Femur (tissue), 1 donor: ENCODE data around the gene SELENOF.
"Not testable (repeated sequence)": the region's sequence is repeated elsewhere in the genome, so short reads cannot be mapped to it uniquely, and the experiment has no call there.

ENCODE experiments used
- DNase-seq: peaks from one replicate; pipeline ENCODE4 v3.0.0-alpha.2; 2017

The SELENOF gene

GRCh38 chr1:86915737-86916235 lies 1.9 kb upstream of the SELENOF start:
- DNase-seq, result no peak

DNA sequence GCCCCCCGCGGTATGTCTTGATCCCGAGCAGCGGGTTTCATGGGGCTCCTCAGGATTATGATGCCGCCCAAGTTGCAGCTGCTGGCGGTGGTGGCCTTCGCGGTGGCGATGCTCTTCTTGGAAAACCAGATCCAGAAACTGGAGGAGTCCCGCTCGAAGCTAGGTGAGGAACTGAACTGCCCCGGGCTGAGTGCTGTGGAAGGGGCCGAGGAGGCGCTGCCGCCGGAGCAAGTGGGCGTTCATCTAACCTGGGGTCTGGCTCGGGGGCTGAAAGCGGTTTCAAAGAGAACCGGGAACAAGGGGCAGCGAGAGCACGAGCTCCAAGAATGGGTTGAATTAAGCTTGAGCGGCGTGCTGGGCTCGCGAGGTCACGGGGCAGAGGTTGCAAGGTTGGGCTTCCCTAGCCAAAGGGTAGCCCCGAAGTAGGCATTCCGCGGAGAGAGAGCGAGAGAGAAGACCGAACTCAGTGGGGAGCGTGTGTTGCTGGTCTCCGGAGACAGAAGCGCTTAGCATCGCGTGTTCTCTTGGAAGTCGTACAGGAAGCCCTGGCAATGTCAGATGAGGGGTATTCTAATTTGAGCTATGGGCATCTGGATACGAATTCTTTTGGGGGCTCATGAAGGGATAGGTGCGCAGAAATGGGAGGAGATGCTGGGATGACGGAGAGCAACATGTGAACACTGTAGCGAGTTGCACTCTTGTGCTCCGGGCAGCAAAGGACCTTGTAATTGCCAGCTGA lies 1.2 kb upstream of the SELENOF start:
- DNase-seq, result peak; percentile 74

GRCh38 chr1:86914601-86914997 lies 673 bp upstream of the SELENOF start, which contains the start of gene HS2ST1:
Gene HS2ST1 (plus strand): TSS chr1:86914635.
- no peak for DNase-seq

- DNase-seq, result peak; percentile 39
These were observed 479 bp downstream of the SELENOF start for GRCh38 chr1:86913399-86913895.

GRCh38 chr1:86912281-86912900 lies 1.5 kb downstream of the SELENOF start:
- DNase-seq, result no peak

GRCh38 chr1:86906419-86906818 lies 7.5 kb downstream of the SELENOF start:
- DNase-seq, result no peak

DNA sequence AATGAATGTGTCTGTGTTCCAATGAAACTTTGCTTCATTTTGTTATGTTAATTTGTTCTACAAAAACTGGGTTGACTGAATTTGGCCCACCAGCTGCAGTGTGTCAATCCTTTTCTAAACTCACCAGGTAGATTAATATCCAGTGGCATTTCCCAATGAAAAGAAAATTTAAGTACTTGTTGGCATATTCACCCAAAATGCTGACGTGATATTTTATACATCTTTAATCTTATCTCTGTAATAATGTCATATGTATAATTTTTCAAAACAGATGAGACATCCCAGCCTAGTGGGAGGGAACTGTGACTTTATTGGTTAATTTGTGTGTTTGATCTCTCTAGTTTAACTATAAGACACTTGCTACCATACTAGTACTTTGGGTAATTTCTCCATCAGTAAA lies 8.1 kb downstream of the SELENOF start:
- no peak for DNase-seq

- not testable (repeated sequence) for DNase-seq
These were observed 14.5 kb downstream of the SELENOF start for GRCh38 chr1:86899401-86899800.

- no peak for DNase-seq
These were observed 25.6 kb downstream of the SELENOF start for GRCh38 chr1:86888327-86888726.

DNA sequence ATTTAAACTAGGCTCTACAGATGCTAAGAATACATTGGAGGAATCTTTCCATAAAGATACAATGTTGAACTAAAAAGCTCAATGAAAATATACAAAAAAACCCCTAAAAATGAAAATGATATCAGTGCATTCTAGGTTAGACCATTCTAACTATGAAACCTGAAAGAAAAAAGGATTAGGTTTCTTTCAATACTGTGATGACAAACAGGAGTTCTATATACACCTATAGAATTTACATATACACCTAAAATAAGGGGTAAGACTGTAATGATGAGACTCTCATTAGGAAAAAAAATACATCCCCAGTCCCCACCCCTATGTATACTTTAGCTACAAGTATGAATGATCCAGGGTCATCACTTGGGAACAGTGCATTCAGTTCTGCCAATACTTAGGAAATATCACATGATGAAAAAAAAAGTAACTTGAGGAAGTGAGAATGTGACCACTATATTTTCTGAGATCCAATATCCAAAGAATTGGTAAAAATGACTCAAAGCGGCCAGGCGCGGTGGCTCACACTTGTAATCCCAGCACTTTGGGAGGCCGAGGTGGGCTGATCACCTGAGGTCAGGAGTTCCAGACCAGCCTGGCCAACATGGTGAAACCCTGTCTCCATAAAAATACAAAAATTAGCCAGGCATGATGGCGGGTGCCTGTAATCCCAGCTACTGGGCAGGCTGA lies 26.3 kb downstream of the SELENOF start:
- DNase-seq, result no peak

- no peak for DNase-seq
These were observed 38.2 kb downstream of the SELENOF start for GRCh38 chr1:86875722-86876121.

GRCh38 chr1:86872086-86872485 lies 41.8 kb downstream of the SELENOF start:
- no peak for DNase-seq

- DNase-seq, result no peak
These were observed 42.9 kb downstream of the SELENOF start for GRCh38 chr1:86871001-86871400.

DNA sequence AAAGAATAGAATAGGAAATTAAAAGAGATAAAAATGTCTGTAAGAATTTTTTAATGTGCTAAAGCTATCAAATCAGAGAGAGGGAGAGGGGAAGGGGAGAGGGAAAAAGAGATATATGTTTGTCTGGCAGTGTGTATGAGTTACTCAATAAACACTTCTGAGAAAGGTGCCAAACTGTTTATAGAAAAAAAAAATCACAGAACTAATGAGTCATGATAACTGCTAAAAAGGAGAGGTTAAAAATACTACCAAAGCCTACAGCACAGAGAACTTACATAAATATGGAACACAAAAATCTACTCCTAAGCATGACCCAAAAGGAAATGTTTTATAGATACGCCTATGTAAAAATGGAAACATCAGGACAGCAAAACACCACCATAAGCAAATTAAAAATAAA lies 45.4 kb downstream of the SELENOF start:
- no peak for DNase-seq

DNA sequence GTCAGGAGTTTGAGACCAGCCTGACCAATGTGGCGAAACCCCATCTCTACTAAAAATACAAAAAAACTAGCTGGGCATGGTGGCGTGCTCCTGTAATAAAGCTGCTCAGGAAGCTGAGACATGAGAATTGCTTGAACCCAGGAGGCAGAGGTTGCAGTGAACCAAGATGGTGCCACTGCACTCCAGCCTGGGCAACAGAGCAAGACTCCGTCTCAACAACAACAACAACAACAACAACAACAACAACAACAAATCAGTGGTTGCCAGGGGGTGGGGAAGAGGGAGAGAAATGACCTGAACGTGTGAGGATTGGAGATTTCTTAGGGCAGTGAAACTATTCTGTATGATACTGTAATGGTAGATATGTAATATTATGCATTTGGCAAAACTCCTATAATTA lies 46.6 kb downstream of the SELENOF start:
- DNase-seq, result not testable (repeated sequence)

GRCh38 chr1:86866665-86867064 lies 47.3 kb downstream of the SELENOF start:
- DNase-seq, result no peak

DNA sequence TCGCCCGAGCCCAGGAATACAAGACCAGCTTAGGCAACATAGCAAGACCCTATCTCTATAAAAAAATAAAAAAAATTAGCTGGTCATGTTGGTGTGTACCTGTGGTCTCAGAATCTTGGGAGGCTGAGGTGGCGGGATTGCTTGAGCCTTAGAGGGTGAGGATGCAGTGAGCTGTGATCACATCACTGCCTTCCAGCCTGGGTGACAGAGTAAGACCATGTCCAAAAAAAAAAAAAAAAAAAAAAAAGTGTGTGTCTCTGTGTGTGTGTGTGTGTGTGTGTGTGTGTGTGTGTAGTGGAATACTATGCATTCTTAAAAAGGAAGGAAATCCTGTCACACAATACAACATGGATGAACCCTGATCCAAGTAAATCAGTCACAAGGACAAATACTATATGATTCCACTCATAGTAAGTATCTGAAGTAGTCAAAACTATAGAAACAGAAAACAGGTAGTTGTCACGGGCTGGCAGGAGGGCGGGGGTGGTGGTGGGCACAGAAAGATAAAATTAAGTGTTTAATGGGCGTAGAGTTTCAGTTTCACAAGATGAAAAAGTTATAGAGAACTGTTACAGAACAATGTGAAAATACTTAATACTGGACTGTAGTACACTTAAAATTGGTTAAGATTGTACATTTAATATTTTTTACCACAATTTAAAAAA lies 47.8 kb downstream of the SELENOF start:
- no peak for DNase-seq

DNA sequence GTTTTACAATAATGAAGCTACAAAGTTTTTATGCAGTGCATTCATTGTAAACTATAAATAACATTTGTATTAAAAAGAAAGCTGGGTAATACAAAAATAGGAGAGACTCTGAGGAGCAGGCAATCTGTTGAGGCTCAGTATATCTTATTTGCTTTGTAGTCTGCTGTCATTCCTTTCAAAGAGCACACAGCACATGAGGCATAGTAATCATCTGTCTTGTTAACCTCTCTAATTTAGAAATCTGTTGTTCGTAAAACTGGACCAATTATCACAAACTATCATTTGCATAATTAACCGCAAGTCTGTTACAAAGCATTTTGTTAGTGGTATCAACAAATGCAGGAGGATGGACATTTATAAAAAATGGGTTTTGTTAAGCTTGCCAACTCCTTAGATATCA lies 51.0 kb downstream of the SELENOF start:
- DNase-seq, result no peak

DNA sequence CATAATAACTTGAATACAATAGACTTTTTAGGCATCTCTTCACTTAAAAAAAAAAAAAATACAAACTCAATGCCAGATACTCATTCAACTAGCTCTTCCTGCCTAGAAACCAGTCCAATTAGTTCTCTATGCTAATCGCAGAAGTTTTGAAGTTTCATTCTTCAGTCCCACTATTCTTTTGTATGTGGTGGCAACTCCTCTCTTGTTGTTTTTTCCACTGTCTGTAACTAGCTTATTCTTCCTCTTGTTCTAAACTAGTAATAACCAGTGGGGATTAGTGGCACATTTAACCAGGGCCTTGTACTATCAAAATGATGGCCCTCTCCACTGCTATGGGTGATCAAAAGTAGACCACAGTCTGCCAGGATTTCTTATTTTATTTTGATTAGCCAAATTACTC lies 52.5 kb downstream of the SELENOF start:
- DNase-seq, result no peak

GRCh38 chr1:86860424-86860823 lies 53.5 kb downstream of the SELENOF start:
- no peak for DNase-seq

GRCh38 chr1:86860020-86860419 lies 53.9 kb downstream of the SELENOF start:
- DNase-seq, result no peak

DNA sequence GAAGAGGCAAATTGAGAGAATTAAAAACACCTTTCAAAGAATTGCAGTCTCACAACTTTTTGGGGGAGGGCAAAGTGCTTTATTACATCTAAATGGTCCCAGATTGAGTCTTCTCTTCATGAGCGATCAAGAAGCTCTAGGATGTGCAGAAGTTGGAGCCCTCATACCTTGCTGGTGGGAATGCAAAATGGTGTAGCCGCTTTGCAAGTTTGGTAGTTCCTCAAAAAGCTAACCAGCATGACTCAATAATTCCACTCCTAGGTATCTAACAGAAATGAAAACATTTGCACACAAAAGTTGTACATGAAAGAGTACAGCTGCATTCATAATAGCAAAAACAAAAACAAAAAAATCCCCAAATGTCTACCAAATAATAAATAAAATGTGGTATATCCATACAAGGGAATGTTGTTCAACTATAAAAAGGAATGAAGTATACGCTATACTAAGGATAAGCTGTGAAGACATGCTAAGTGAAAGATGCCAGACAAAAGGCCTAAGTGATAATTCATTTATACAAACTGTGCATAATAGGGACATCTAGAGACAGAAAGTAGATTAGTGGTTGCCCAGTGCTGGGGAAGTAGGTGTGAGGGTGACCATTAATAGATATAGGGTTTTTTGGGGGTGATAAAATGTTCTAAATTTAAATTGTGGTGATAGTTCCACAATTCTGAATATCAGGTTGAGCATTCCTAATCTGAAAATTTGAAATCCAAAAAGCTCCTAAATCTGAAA lies 55.2 kb downstream of the SELENOF start:
- no peak for DNase-seq
